HepG2 (cell line): ENCODE measurements around the gene CEACAM16. TPM values are rescaled to one million over a fixed set of nuclear protein-coding genes. Genes with fewer than 3 reads are reported as not detected.

Experiments
- DRAP1 ChIP-seq: IDR thresholded peaks from 2 replicates; pipeline ENCODE4 v1.6.1; 2016; ENCODE audit warnings: missing genetic modification reagents, missing compliant biosample characterization
- FOSL2 ChIP-seq: sonication (generic); formaldehyde crosslinking; IDR thresholded peaks from 2 replicates; pipeline ENCODE4 v1.4.0; 2020; ENCODE audit warnings: missing genetic modification reagents
- POGK ChIP-seq: sonication (generic); formaldehyde crosslinking; conservative IDR thresholded peaks from 2 replicates; pipeline ENCODE4 v1.8.0; 2022; ENCODE audit warnings: mild to moderate bottlenecking, moderate library complexity, missing genetic modification reagents
- RFX1 ChIP-seq: fragments of 450-650 bp; IDR thresholded peaks from 2 replicates; pipeline ENCODE4 v1.6.1; 2017
- TBP ChIP-seq: sonication (generic); formaldehyde crosslinking; IDR thresholded peaks from 2 replicates; pipeline ENCODE4 v1.5.0; 2020; ENCODE audit warnings: missing genetic modification reagents
- ZBTB3 ChIP-seq: sonication (generic); formaldehyde crosslinking; IDR thresholded peaks from 2 replicates; pipeline ENCODE4 v1.4.0; 2020; ENCODE audit warnings: low read depth, mild to moderate bottlenecking, moderate library complexity, missing genetic modification reagents, borderline replicate concordance
- ZFP90 ChIP-seq: sonication (generic); formaldehyde crosslinking; IDR thresholded peaks from 2 replicates; pipeline ENCODE4 v1.8.0; 2022; ENCODE audit warnings: missing genetic modification reagents, mild to moderate bottlenecking, inconsistent platforms, borderline replicate concordance
- ZFY ChIP-seq: sonication (generic); formaldehyde crosslinking; IDR thresholded peaks from 2 replicates; pipeline ENCODE4 v1.4.0; 2020; ENCODE audit warnings: missing genetic modification reagents
- ZNF512 ChIP-seq: sonication (generic); formaldehyde crosslinking; IDR thresholded peaks from 2 replicates; pipeline ENCODE4 v1.4.0; 2020; ENCODE audit warnings: mild to moderate bottlenecking, missing genetic modification reagents
- ZNF570 ChIP-seq: sonication (generic); formaldehyde crosslinking; IDR thresholded peaks from 2 replicates; pipeline ENCODE4 v1.4.0; 2020; ENCODE audit warnings: mild to moderate bottlenecking, missing genetic modification reagents, borderline replicate concordance
- ZNF670 ChIP-seq: sonication (generic); formaldehyde crosslinking; IDR thresholded peaks from 2 replicates; pipeline ENCODE4 v1.8.0; 2022; ENCODE audit warnings: mild to moderate bottlenecking, missing genetic modification reagents, borderline replicate concordance
- polyA plus RNA-seq, 8 experiments: library from polyadenylated mRNA; depleted of rRNA in 3 of 8; stranded (reverse) in 7 of 8; unstranded in 1 of 8; fragments of >200 nt; fragmentation: Illumina TruSeq in 4 of 8; extraction: Trizol in 4 of 8; gene quantifications; 2 replicates each; pipeline versions ENCODE4 v1.2.1 to v1.2.3, GENCODE V29; 2011 to 2016; ENCODE audit warnings: low read depth in 4 of 8, missing spikeins in 1 of 8, mixed read lengths in 1 of 8; ENCODE audit not compliant: insufficient read depth in 1 of 8
- total RNA-seq, 5 experiments: library from RNA; depleted of rRNA; stranded (reverse); fragments of >200 nt; fragmentation: Illumina TruSeq; extraction: Trizol; gene quantifications; 2 replicates each; pipeline ENCODE4 v1.2.3, GENCODE V29; 2016; ENCODE audit warnings: low read depth in 1 of 5
- TF ChIP-seq, protein P1 (sequence below): sonication (generic); formaldehyde crosslinking; IDR thresholded peaks from 2 replicates; pipeline ENCODE4 v1.4.0; 2020; ENCODE audit warnings: missing genetic modification reagents
- TF ChIP-seq, protein P2 (sequence below): sonication (generic); formaldehyde crosslinking; IDR thresholded peaks from 2 replicates; pipeline ENCODE4 v1.5.1; 2020; ENCODE audit warnings: missing genetic modification reagents, mild to moderate bottlenecking, borderline replicate concordance
- TF ChIP-seq, protein P3 (sequence below): sonication (generic); formaldehyde crosslinking; IDR thresholded peaks from 2 replicates; pipeline ENCODE4 v1.4.0; 2020; ENCODE audit warnings: missing genetic modification reagents

CEACAM16 gene
- total and polyA plus RNA-seq, 2 of the 13 experiments (the other 11 are each of a cell fraction or from before 2014, with no cell fraction given) = not detected

DNA sequence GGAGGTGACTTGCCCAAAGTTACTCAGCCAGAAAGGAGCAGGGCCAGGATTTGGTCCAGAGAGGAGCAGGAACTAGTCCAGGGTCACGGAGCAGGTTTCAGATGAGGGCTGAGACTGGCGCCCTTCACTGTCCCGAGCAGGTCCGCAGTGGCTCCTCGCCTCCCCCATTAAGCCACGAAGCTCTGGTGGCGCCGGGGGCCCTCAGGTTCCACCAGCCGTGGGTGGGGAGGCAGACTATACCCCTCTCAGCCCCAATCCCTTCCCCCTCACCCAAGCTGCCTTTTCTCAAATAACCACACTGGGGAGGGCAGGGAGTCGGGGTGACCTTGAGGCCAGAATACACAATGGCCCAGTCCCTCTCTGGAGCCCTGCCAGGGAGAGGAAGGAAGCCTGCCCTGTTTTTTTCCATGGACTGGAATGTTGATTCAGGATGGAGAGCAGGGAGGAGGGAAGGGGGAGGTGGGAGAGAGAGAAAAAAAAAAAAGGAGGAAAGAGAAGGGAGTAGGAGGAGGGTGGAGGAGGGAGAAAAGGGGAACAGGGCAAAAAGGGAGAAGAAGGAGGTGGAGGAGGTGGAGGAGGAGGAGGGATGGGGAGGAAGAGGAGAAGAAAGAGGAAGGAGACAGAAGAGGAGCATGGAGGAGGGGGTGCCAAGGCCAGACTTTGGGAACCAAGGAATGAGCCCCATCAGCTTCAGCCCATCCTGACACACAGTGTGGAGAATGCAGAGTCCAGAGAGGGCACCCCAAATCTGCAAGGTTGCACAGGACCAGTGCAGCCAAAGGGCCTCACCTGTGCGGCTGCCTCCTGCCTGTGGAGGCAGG lies 19.7 kb downstream of the CEACAM16 start (continued):
- TF ChIP-seq, protein P1, sequence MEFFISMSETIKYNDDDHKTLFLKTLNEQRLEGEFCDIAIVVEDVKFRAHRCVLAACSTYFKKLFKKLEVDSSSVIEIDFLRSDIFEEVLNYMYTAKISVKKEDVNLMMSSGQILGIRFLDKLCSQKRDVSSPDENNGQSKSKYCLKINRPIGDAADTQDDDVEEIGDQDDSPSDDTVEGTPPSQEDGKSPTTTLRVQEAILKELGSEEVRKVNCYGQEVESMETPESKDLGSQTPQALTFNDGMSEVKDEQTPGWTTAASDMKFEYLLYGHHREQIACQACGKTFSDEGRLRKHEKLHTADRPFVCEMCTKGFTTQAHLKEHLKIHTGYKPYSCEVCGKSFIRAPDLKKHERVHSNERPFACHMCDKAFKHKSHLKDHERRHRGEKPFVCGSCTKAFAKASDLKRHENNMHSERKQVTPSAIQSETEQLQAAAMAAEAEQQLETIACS = no peak
- TF ChIP-seq FOSL2 = peak; percentile 62
- peak; percentile 68 for TF ChIP-seq DRAP1
- no peak for TF ChIP-seq TBP
- no peak for TF ChIP-seq RFX1
- peak; percentile 93 for TF ChIP-seq ZNF512
- no peak for TF ChIP-seq ZNF570 (CRISPR knock-in tag)
- TF ChIP-seq, protein P2, sequence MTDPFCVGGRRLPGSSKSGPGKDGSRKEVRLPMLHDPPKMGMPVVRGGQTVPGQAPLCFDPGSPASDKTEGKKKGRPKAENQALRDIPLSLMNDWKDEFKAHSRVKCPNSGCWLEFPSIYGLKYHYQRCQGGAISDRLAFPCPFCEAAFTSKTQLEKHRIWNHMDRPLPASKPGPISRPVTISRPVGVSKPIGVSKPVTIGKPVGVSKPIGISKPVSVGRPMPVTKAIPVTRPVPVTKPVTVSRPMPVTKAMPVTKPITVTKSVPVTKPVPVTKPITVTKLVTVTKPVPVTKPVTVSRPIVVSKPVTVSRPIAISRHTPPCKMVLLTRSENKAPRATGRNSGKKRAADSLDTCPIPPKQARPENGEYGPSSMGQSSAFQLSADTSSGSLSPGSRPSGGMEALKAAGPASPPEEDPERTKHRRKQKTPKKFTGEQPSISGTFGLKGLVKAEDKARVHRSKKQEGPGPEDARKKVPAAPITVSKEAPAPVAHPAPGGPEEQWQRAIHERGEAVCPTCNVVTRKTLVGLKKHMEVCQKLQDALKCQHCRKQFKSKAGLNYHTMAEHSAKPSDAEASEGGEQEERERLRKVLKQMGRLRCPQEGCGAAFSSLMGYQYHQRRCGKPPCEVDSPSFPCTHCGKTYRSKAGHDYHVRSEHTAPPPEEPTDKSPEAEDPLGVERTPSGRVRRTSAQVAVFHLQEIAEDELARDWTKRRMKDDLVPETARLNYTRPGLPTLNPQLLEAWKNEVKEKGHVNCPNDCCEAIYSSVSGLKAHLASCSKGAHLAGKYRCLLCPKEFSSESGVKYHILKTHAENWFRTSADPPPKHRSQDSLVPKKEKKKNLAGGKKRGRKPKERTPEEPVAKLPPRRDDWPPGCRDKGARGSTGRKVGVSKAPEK (CRISPR knock-in tag) = peak; percentile 89; the same call in 1 of the 2 replicates
- no peak for TF ChIP-seq ZNF670 (CRISPR knock-in tag)
- peak; percentile 51; the same call in 1 of the 2 replicates for TF ChIP-seq POGK (CRISPR knock-in tag)
- TF ChIP-seq ZFP90 (CRISPR knock-in tag) = peak; percentile 59; the same call in 1 of the 2 replicates
- TF ChIP-seq, protein P3, sequence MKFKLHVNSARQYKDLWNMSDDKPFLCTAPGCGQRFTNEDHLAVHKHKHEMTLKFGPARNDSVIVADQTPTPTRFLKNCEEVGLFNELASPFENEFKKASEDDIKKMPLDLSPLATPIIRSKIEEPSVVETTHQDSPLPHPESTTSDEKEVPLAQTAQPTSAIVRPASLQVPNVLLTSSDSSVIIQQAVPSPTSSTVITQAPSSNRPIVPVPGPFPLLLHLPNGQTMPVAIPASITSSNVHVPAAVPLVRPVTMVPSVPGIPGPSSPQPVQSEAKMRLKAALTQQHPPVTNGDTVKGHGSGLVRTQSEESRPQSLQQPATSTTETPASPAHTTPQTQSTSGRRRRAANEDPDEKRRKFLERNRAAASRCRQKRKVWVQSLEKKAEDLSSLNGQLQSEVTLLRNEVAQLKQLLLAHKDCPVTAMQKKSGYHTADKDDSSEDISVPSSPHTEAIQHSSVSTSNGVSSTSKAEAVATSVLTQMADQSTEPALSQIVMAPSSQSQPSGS (CRISPR knock-in tag) = 0 out of 2 replicates have a peak, but pooled peaks have one; percentile 41
- TF ChIP-seq ZBTB3 = peak; percentile 81
- peak; percentile 43; the same call in 1 of the 2 replicates for TF ChIP-seq ZFY (CRISPR knock-in tag)
